Fibroblast of skin of right biceps (primary cell): ENCODE measurements around the gene MED4.

Experiments used
- DNase-seq: peaks from one replicate; pipeline ENCODE4 v3.0.0-alpha.2; 2013

MED4 gene

GRCh38 chr13:48094781-48095502 lies at the start of gene MED4:
Gene MED4, minus strand, starts transcription at chr13:48095104. Its CDS starts 26 bp downstream, at chr13:48095078.
- peak; percentile 93 for DNase-seq

- peak; percentile 42 for DNase-seq
These were observed 49.6 kb upstream of the MED4 start for GRCh38 chr13:48144413-48145035.

- no peak for DNase-seq
These were observed 47.5 kb upstream of the MED4 start for GRCh38 chr13:48142436-48142835.

DNA sequence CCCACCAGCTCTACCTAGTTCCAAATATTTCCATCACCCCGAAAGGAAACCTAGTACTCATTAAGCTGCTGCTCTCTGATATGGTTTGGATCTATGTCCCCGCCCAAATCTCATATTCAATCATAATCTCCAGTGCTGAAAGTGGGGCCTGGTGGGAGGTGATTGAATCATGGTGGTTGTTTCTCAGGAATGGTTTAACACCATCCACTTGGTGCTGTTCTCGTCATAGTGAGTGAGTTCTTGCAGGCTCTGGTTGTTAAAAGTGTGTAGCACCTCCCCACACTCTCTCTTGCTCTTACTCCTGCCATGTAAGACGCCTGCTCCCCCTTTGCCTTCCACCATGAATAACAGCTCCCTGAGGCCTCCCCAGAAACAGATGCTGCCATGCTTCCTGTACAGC lies 43.4 kb upstream of the MED4 start:
- DNase-seq: no peak

GRCh38 chr13:48132961-48133360 lies 38.1 kb upstream of the MED4 start:
- DNase-seq: no peak

DNA sequence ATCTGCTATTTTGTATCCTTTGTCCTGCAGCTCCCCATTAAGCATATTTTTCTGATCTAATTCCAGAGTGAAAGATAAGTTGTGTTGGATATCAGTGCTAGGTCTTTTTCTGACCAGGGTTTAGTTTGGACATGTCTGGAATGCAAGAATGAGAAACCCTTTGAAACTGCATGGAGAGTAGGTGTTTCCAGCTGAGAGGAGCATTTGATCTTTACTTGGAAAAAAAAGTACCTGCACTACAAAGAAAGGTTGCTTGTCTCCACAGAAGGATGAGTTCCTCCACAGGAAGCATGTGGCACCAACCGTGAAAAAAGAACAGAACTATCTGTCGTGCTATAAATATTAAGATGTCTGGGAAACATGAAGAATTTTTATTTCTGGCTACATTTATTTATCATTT lies 36.6 kb upstream of the MED4 start:
- no peak for DNase-seq

DNA sequence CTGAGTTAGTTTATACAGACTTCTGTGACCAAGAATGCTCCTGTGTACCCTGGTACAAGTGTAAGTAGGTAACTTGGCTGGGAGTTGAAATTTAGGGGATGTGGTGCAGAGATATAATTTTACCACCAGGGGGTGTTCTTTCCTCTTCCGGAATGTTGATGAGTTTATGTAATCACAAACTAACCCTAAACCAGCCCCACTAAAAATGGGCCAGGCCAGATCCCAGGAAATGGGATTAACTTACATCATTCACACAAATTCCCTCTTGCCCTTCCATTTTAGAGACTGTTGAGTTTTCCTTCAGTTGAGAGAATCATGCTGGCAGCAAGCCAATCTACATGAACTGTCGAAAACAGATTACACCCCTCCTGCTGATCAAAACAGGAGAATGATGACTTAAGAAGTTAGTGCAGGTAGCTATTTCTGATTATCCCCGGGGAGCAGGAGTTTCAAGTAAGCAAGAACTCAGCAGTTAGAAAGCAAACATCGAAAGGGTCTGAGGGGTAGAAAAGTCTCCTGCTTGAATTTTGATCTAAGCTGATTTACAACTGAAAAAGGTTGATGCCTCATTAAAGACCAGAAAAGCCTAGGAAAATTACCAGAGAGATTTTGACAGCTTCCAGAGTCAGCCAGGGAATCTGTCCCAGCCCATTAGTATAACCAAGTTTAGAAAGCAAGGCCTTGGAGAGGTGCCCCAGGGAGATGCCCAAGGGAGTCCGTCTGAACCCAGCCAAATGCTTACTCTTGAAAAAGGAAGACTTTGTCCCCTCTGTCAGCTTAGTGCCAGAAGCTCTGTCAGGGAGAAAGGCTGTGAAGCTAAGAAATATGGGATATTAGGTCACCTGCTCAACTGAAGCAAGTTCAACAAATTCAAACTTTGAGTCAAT lies 32.3 kb upstream of the MED4 start:
- DNase-seq: peak; percentile 63

DNA sequence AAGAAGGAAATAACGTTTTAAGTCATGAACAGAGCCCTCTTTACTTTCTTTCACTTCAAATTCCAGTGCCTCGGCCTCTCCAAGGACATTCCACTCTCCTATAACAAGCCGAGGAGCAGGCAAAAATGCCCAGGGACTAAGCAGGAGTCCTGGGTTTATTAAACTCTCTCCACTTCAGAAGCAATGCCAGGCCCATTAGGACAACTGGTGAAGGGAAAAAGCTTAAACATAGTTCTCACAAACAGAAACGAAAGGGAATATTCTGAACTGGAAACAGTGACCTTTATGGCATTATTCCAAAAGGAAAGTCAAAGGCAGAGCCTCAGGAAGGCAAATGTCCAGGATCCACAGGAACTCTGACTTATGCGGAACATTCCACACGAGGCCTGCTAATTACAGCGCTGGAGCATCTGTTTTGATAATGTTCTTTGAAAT lies 30.9 kb upstream of the MED4 start:
- peak; percentile 10 for DNase-seq

DNA sequence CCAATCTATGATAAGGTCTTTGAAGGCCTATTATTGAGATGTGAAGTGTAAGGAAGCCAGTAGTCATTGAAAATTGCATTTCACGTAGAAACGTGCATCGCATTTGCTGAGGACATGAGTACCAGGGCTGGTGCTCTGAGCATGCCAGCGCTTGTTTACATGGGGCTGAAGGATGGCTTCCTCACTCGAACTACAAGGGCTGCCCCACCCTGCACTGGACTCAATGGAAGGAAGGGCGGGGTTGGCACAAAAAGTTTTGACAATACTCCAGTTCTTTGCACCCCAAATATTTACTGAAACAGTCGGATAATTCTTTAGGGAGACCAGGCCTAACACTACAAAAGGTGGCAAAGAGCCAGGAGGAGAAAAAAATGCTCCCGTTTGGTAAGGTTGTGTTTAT lies 28.9 kb upstream of the MED4 start:
- no peak for DNase-seq

DNA sequence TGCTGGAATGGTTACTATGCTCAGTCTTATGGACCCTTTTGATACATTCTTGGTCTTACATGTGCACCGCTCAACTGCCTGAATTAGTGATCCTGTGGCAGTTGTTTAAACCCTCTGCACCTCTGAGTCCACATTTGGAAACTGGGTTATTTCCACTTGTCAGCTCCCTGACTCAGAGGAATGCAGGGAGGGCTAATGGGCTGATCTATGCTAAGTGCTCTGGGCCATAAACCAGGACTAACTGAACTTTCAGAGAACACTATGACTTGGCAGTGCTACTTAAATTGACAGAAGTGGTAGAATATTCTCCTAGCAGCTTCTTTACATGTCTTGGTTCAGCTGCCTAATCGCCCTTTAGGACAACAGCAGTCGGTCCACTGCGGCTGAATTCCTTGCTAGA lies 26.8 kb upstream of the MED4 start:
- DNase-seq: no peak

DNA sequence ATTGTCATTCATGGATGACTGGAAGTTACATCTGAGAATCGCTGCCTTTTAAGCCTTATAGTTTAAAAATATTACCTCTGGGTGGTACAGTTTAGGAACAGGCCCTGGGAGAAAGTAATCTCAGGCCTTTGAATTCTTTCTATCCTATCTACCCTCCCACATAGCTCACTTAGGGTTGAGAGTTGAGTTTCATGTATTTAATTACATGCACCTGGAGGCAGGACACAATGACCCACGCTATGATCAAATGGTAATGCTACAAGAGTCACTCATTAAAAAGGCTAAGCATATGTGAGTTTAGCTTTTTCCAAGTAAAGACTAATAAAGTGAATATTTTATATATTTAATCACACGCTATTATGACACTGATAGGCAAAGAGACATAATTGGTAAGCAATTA lies 25.3 kb upstream of the MED4 start:
- no peak for DNase-seq

DNA sequence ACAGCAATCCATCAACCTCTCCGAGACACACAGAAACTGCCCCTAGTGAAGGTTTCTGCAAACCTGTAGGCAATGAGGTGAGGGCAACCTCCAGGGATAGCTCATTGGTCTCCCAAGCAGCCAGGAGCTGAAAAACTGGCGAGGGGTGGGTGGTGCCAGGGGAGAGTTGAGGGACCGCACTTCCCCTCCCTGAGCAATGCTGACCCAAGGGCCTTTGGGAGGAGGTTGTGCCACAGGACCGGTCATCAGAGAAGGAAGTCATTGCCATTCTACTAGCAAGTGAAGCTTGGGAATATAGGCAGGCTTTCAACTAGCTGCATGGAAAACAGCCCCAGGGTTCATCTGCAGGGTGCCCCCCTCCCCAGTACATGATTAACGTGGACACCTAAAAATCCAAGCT lies 23.1 kb upstream of the MED4 start:
- no peak for DNase-seq

- DNase-seq: no peak
These were observed 21.9 kb upstream of the MED4 start for GRCh38 chr13:48116808-48117207.

DNA sequence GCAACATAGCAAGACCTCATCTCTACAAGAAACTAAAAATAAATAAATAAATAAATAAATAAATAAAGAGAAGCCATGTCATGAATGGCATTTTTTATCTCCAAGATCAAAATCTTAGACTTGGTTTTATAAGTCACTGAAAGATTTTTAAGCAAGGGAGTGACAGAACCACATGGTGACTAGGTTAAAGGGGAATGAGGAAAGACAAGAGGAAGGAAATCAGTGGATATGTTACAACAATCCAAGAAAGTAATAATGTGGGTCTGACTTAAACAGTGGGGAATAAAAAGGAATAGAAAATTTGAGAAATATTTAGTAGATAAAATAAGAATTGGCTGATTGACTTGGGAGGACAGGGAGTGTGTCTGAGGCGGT lies 18.8 kb upstream of the MED4 start:
- no peak for DNase-seq

- no peak for DNase-seq
These were observed 18.2 kb upstream of the MED4 start for GRCh38 chr13:48112896-48113755.

- DNase-seq: no peak
These were observed 16.2 kb upstream of the MED4 start for GRCh38 chr13:48110931-48111721.

DNA sequence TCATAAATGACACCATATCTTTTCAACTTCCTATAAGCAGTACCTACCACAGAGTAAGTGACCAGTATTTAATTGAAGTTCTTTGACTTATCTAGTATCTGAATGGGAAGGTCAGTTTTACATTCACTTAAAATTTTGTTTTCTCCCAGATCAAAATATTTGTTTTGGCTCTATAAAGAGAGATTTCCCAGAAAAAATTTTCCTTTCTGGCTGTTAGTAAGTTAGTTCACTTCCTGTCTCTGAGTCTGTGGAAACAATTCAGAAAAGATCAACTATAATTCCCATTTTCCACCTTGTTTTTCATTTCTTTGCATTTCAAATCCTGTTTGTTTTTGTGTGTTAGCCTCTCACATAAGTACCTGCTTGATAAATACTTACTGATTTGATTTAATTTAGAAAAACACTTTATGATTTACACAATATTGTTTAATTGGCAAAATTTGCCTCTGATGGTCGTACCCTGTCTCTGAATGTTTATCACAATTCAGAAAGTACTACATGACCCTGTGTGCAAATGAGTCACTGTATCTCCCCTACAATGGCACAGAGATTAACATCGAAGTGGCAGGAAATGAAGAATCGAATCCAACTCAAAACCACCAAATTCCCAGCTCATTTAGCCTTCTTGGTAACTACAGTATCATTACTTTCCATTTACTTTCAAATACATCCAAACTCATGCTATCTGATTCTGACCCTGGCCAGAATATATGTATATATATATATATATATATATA lies 15.4 kb upstream of the MED4 start:
- no peak for DNase-seq

DNA sequence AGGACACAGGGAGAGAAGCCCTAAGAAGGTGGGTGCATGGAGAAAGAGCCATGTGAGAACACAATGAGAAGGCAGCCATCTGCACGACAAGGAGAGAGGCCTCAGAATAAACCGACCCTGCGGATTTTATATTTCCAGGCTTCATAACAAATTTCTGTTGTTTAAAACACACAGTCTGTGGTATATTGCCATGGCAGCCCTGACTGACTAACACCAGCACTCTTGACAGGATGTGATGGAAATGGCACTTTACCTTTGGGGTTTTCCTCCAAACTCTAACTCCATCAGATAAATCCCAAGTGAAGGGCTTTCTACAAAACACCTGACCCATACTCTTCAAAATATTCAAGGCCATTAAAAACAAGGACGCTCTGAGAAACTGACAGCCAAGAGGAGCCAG lies 13.2 kb upstream of the MED4 start:
- DNase-seq: no peak

DNA sequence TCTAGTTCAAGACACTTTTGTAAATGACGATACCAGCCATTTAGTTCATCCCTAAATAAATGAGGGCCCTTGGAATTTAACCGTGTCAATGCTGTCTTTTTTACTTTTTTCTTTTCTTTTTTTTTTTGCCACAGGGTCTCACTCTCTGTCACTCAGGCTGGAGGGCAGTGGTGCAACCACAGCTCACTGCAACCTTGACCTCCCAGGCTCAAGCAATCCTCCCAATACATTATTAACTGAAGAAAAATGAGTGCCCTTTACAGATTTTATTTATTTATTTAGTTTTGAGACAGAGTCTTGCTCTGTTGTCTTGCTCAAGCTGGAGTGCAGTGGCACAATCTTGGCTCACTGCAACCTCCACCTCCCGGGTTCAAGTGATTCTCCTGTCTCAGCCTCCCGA lies 2.9 kb upstream of the MED4 start:
- DNase-seq: no peak

DNA sequence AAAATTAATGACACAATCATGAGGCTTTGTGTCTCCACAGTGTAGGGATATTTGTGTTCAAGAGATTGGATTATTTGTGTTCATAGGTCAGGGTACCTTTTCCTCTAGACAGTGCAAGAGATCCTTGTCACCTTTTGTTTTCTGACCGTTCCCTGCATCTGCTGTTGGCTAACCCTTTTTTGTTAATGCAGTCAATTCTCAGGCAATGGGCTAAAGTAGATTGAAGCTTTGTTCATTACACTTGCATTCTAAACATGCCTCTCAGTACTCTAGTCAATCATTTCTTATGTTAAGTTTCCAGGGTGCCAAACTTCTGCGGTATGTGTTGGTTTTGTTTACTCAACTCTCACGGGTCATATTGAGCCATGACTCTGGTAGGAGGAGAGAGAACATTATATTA lies 1.8 kb upstream of the MED4 start:
- DNase-seq: no peak

- DNase-seq: no peak
These were observed 512 bp downstream of the MED4 start for GRCh38 chr13:48094404-48094780.
